ENCODE data around the gene KIAA1958.

GRCh38 chr9:112484607-112485006 is 2.0 kb upstream of the KIAA1958 start:
- TF ChIP-seq POLR2A (IDR thresholded peaks at IDR 0.05): no peak
- TF ChIP-seq CTCF (IDR thresholded peaks at IDR 0.05): no peak
